ENCODE results near the gene SLC7A5. TPM values are rescaled to one million over a fixed set of nuclear protein-coding genes. Genes with fewer than 3 reads are reported as not detected.

SLC7A5 gene
- total and polyA plus RNA-seq, 2 of the 13 experiments (the other 11 are each of a cell fraction or from before 2014, with no cell fraction given) = 79.6 to 155 TPM

DNA sequence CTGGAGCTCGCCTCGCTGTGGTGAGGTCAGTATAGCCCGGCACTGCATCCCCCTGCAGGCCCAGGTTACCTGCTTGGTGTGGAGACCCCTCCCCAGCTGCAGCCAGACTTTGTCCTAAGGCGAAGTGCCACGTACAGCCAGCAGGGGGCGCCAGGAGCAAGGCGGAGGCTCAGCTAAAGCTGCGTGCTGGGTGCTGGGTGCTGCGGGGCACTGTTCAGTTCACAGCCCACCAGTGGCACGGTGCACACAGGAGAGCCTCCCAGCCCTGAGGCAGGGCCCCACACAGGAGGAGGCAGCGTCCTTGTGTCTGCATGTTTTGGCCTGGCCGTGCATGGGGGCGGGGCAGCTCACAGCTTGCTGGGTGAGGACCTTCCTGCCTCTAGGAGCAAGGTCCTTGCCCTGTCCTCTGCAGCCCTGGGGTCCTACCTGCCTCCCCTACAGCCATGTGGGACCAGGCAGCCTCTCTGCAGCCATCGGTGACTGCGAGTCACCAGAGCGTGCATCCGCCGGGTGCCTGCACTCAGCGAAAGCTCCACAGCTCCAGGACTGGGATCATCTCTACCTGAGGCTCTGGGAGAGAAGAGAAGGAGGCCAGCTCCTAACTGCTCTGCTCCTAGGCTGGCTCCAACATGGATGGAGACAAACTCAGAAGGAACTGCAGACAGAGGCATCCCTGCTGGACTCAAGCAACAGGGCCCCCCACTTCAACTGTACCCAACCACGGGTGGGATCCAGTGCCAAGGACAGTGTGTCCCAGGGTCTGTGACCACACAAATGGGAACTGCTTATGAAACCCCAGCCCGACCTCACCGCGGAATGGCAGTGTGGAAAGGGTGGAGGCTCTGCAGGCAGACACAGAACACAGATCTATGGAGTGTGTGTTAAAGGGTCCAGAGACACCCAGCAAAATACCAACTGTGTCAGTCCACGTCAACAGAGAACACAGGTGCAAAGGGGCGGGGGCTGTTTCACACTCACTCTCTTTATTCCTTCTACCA lies 19.0 kb downstream of the SLC7A5 start (continued):
- peak; percentile 96 for TF ChIP-seq ZNF614 (CRISPR knock-in tag; IDR thresholded peaks at IDR 0.05; ENCODE audit: borderline replicate concordance)
- no peak for TF ChIP-seq ZNF615 (CRISPR knock-in tag; IDR thresholded peaks at IDR 0.05; ENCODE audit: borderline replicate concordance)
- peak; percentile 66; the same call in 1 of the 2 replicates for TF ChIP-seq ZNF563 (CRISPR knock-in tag; IDR thresholded peaks at IDR 0.05)
- no peak for TF ChIP-seq RERE (CRISPR knock-in tag; IDR thresholded peaks at IDR 0.05; ENCODE audit: low read depth)
- TF ChIP-seq, protein P1, sequence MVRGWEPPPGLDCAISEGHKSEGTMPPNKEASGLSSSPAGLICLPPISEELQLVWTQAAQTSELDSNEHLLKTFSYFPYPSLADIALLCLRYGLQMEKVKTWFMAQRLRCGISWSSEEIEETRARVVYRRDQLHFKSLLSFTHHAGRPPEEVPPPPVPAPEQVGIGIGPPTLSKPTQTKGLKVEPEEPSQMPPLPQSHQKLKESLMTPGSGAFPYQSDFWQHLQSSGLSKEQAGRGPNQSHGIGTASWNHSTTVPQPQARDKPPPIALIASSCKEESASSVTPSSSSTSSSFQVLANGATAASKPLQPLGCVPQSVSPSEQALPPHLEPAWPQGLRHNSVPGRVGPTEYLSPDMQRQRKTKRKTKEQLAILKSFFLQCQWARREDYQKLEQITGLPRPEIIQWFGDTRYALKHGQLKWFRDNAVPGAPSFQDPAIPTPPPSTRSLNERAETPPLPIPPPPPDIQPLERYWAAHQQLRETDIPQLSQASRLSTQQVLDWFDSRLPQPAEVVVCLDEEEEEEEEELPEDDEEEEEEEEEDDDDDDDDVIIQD (CRISPR knock-in tag; IDR thresholded peaks at IDR 0.05; ENCODE audit: low read depth) = no peak
- 0 out of 2 replicates have a peak, but pooled peaks have one; percentile 2 for TF ChIP-seq ZNF572 (CRISPR knock-in tag; IDR thresholded peaks at IDR 0.05)
- peak; percentile 88 for TF ChIP-seq THAP7 (CRISPR knock-in tag; IDR thresholded peaks at IDR 0.05)
- 0 out of 2 replicates have a peak, but pooled peaks have one; percentile 65 for TF ChIP-seq ATF5 (CRISPR knock-in tag; IDR thresholded peaks at IDR 0.05; ENCODE audit: low read depth)
- TF ChIP-seq EZH2 (conservative IDR thresholded peaks at IDR 0.05; ENCODE audit: low read depth, low read length) = no peak
- TF ChIP-seq MTA3 (CRISPR knock-in tag; IDR thresholded peaks at IDR 0.05) = no peak
- peak; percentile 80; the same call in 1 of the 2 replicates for TF ChIP-seq ZNF776 (CRISPR knock-in tag; IDR thresholded peaks at IDR 0.05)
- TF ChIP-seq TFE3 (CRISPR knock-in tag; IDR thresholded peaks at IDR 0.05) = peak; percentile 54
- TF ChIP-seq HDAC2 (CRISPR knock-in tag; IDR thresholded peaks at IDR 0.05) = peak; percentile 99
